OCI-LY7 (cell line): ENCODE results near the gene USP6NL.

Experiments
- CTCF ChIP-seq: fragments of 200-600 bp; sonication (generic); conservative IDR thresholded peaks from 2 replicates; pipeline ENCODE4 v1.5.1; 2014; ENCODE audit warnings: mild to moderate bottlenecking, antibody characterized with exemption, low read length, moderate library complexity, mixed read lengths
- EZH2phosphoT487 ChIP-seq: fragments of 200-600 bp; sonication (generic); IDR thresholded peaks from 2 replicates; pipeline ENCODE4 v1.6.1; 2018; ENCODE audit warnings: low read depth, borderline replicate concordance, mild to moderate bottlenecking, mixed run types, antibody characterized with exemption, low read length, moderate library complexity, mixed read lengths

- TF ChIP-seq CTCF (no peak), EZH2phosphoT487 (no peak)
These were observed 83.2 kb downstream of the USP6NL start for GRCh38 chr10:11528286-11528685.
